GM15510 (cell line): ENCODE data around the gene SARNP.

Experiments
- POLR2A ChIP-seq: IDR thresholded peaks from 3 replicates; pipeline ENCODE4 v1.6.1; 2011; ENCODE audit warnings: borderline replicate concordance; ENCODE audit not compliant: insufficient read length; ENCODE audit errors: extremely low read depth

Gene SARNP

GRCh38 chr12:55717011-55718007, 100.2 kb downstream of the SARNP start:
- no peak for TF ChIP-seq POLR2A

- no peak for TF ChIP-seq POLR2A
Observed at GRCh38 chr12:55716582-55716957, 101.0 kb downstream of the SARNP start.

DNA sequence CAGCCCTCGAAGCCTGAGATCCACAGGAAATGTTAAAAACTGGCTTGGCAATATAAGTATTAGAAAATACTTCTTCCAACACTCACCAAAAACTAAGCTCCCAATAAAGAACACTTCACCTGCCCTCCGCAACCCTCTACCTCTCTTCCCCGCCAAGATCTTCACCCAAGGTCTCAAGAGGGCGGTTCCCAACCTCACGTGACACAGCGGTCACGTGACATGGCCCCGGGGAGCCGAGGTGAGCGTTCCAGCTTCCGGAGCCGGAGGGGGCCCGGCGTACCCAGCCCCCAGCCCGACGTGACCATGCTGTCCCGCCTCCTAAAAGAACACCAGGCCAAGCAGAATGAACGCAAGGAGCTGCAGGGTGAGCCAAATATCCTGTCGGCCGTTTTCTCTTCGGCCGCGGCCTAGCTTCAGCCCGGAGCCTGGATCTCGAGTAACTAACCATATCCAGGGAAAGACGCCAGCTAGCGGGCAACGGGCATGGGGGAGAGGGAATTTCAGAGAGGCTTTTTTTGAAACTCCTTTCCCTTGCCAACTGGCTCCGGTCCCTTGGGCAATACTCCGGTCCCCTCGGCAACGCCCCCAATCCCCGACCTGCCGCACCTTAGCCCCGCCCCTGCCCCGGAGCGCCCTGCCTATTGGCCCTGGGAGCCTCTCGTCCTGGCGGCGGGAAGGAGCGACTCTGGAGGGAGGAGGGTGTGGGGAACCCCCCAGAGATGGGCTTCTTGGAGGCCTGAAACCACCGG, 101.5 kb downstream of the SARNP start, which contains the start of gene BLOC1S1:
BLOC1S1 (plus strand) TSS at position 214 of the 749 bp plus-strand sequence; CDS start at position 220, 6 bp downstream.
- peak; percentile 46 for TF ChIP-seq POLR2A

- TF ChIP-seq POLR2A, result no peak
Observed at GRCh38 chr12:55715169-55715764, 102.3 kb downstream of the SARNP start.

DNA sequence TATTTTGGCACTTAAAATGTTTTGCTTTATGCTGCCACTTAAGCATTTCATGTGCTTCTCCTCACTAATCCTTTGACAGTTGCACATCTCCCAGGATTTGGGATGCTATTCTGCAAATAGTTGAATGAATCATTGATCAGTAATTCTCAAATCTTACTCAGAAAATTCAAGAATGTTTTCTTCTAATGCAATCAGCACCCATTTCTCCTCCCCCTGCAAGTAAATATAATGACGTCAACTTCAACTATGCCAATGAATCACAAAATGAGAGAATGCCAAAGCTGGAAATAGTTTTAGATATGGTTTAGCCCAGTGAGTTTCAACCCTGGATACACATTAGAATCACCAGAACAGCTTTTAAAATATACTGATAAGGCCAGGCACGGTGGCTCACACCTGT, 103.8 kb downstream of the SARNP start:
- TF ChIP-seq POLR2A, result no peak

DNA sequence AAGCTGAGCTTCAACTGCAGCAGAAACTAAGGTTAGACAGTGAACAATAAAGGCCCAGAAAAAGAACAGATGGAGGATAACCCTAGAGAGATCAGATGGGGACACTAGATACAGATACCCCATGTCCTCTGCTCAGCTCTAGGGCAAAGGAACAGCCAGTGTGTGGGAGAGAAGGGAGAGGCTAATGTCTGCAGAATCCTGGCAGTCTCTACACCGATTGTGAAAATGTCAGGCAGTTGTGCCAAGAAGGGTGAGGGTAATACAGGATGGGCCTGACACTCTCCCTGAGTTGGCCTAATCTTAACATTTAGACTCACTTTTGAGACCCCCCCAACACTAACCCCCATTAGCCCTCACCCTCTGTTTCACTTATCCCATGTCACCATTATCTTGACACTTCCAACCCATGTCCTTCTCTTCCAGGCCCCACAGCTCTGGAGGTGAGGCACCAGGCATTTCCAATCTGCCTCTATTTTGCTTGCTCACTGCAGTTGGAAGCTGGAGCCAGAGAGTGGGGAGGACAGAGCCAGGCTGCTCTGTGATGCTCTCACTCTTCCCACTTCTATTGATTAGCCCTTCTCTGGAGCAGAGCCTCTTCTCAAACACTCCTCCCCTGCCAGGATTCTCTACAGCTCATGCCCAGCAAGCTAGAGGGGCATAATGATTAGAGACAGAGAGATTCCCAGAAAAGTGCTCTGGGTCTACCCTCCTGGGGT, 104.7 kb downstream of the SARNP start:
- TF ChIP-seq POLR2A, result no peak

DNA sequence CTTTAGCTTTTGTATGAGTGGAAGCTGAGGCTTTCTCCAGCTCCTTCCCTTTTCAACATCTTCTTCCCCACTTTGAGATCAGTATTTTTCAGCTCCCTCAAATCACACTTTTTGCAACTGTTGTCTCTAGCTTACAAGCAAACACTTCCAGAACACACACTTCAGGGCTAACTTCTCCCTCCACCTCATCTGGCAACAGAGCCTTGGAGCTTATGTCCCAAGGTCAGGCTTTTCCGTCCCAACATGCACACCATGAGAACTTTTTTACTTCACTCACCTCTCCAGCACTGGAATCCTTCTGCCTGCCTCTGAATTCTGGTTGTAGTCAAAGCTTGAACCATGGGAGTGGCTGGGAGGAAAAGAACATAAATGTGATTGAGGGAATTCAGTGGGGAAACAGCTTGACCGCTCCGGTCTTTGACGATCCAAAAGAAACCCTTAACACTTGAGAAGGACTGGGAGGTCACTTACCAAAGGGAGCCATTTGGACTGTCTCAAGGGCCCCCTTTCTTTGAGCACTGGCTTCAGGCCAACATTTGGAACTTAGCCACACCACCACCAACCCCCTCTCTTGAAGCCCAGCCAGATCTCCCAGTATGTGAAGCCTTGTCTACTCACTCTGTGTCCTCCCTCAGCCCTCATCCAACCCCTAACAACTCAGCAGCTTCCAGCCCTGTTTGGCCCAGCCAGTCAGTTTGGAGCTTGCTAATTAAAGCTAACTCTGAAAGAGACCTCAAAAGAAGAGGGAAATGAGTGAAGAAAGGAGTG, 105.6 kb downstream of the SARNP start:
- no peak for TF ChIP-seq POLR2A

DNA sequence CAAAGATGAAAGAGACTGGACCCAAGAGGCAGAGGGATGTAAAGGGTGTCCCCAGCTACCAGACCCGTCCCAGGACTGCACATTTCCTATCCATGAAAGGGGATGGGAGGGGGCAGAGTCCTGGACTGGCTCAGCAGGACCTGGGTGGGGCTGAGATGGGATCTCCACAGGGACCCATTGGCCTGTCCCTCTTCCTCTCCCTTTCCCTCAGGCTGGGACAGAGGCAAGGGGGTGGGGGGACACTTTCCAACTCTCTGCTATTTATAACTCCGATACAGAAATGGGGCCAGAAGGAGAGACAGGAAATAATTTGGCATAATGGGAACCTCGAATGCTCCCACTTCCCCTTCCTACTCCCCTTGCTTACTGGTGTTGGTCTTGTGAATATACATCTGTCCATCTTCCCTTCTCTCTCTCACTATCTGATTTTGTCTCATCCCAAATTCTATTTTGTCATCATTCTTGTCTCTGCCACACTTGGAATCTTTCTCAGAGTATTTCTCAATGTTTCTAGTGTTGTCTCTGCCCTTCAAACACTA, 108.8 kb downstream of the SARNP start:
- no peak for TF ChIP-seq POLR2A

GRCh38 chr12:55707841-55708694, 109.5 kb downstream of the SARNP start, which contains the start of gene ITGA7:
Gene ITGA7, minus strand, starts transcription at chr12:55707904. Its CDS starts 222 bp downstream, at chr12:55707682.
- no peak for TF ChIP-seq POLR2A
